ENCODE measurements around the gene PATE3. TPM values are rescaled to one million over a fixed set of nuclear protein-coding genes. Genes with fewer than 3 reads are reported as not detected.

The PATE3 gene
- total RNA-seq, 4 donors from 2014 or later = not detected

- no peak overlapping the region for H3K27ac ChIP-seq
- no peaks in the 10 kb centered on the region for H3K36me3 ChIP-seq
- TF ChIP-seq, protein P1, sequence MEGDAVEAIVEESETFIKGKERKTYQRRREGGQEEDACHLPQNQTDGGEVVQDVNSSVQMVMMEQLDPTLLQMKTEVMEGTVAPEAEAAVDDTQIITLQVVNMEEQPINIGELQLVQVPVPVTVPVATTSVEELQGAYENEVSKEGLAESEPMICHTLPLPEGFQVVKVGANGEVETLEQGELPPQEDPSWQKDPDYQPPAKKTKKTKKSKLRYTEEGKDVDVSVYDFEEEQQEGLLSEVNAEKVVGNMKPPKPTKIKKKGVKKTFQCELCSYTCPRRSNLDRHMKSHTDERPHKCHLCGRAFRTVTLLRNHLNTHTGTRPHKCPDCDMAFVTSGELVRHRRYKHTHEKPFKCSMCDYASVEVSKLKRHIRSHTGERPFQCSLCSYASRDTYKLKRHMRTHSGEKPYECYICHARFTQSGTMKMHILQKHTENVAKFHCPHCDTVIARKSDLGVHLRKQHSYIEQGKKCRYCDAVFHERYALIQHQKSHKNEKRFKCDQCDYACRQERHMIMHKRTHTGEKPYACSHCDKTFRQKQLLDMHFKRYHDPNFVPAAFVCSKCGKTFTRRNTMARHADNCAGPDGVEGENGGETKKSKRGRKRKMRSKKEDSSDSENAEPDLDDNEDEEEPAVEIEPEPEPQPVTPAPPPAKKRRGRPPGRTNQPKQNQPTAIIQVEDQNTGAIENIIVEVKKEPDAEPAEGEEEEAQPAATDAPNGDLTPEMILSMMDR (IDR thresholded peaks at IDR 0.05) = no peak
- no peak for TF ChIP-seq EP300 (IDR thresholded peaks at IDR 0.05)
- TF ChIP-seq POLR2A (IDR thresholded peaks at IDR 0.05) = no peak
- no peak for TF ChIP-seq POLR2AphosphoS5 (IDR thresholded peaks at IDR 0.05)
- 71% methylated on average over 1 of the region's 1 CpG; no CpG with 5 or more reads in 1 of the 2 donors for WGBS, 2 donors (ENCODE audit: low coverage in 1 of 2)
- peaks cover 0 to 57% (median 0%) of the 10 kb centered on the region in 3 donors for H3K9me3 ChIP-seq
- H3K27me3 ChIP-seq = no peaks in the 10 kb centered on the region
- no peak for ATAC-seq
- H3K4me1 ChIP-seq = no peaks in the 10 kb centered on the region
- H3K4me3 ChIP-seq = no peak overlapping the region
These were observed 20.0 kb downstream of the PATE3 start for GRCh38 chr11:125807909-125808308.

- Histone ChIP-seq H3K4me1 (no peaks in the 10 kb centered on the region), H3K4me3 (no peak within 1 kb of the TSS), H3K36me3 (no peaks in the 10 kb centered on the region), H3K27me3 (no peaks in the 10 kb centered on the region), H3K27ac (no peak within 1 kb of the TSS), H3K9me3 (peaks cover 0 to 28% (median 0%) of the 10 kb centered on the region in 3 donors)
- ATAC-seq = no peak
- whole genome bisulfite sequencing, 2 donors (ENCODE audit: low coverage in 1 of 2) = 36 to 42% methylated on average over 2 to 3 of the region's 3 CpGs
- TF ChIP-seq, protein P1 (IDR thresholded peaks at IDR 0.05) = no peak
- TF ChIP-seq POLR2AphosphoS5 (IDR thresholded peaks at IDR 0.05) (no peak), EP300 (IDR thresholded peaks at IDR 0.05) (no peak), POLR2A (IDR thresholded peaks at IDR 0.05) (no peak)
These were observed 45.1 kb downstream of the PATE3 start, which contains the start of gene PATE4 for GRCh38 chr11:125833016-125833415. Gene PATE4 (plus strand): TSS chr11:125833316. CDS start chr11:125833360, 44 bp downstream.

- H3K27ac ChIP-seq = no peak overlapping the region
- TF ChIP-seq, protein P1 (IDR thresholded peaks at IDR 0.05) = no peak
- TF ChIP-seq EP300 (IDR thresholded peaks at IDR 0.05) (no peak), POLR2A (IDR thresholded peaks at IDR 0.05) (no peak), POLR2AphosphoS5 (IDR thresholded peaks at IDR 0.05) (no peak)
- H3K9me3 ChIP-seq = peaks cover 0 to 25% (median 0%) of the 10 kb centered on the region in 3 donors
- no peaks in the 10 kb centered on the region for H3K4me1 ChIP-seq
- H3K36me3 ChIP-seq = no peaks in the 10 kb centered on the region
- H3K4me3 ChIP-seq = no peak overlapping the region
- ATAC-seq = no peak
- no peaks in the 10 kb centered on the region for H3K27me3 ChIP-seq
- WGBS, 2 donors (ENCODE audit: low coverage in 1 of 2) = 64 to 77% methylated on average over 6 of the region's 6 CpGs
These were observed 47.8 kb downstream of the PATE3 start for GRCh38 chr11:125835748-125836147.

Other genes starting within 250 kb of the PATE3 start
- 10 to 100 TPM; 62.2 to 86.0 (median 83.0) TPM for gene EI24, start 218.7 kb upstream of the PATE3 start, total RNA-seq
- 10 to 100 TPM; 58.2 to 71.4 (median 60.9) TPM for gene STT3A, start 195.3 kb upstream of the PATE3 start, total RNA-seq
- 1 to 10 TPM in 3 of 4 donors, under 1 TPM in 1; 0.94 to 3.0 (median 2.2) TPM for gene CHEK1, start 163.0 kb upstream of the PATE3 start, total RNA-seq
- not detected for gene ACRV1, start 107.3 kb upstream of the PATE3 start, total RNA-seq
- gene PATE1, start 41.8 kb upstream of the PATE3 start, total RNA-seq = under 1 TPM in 1 of 4 donors, not detected in 3; 0.27 TPM
- gene PATE2, start 9.3 kb upstream of the PATE3 start, total RNA-seq = under 1 TPM in 1 of 4 donors, not detected in 3; 0.13 TPM
- not detected for gene PATE4, start 45.2 kb downstream of the PATE3 start, total RNA-seq
- gene HYLS1, start 99.5 kb downstream of the PATE3 start, total RNA-seq = 1 to 10 TPM; 4.2 to 9.8 (median 6.4) TPM
- 10 to 100 TPM in 1 of 4 donors, 1 to 10 TPM in 3; 7.8 to 15.9 (median 9.1) TPM for gene PUS3, start 115.1 kb downstream of the PATE3 start, total RNA-seq
- gene DDX25, start 116.4 kb downstream of the PATE3 start, total RNA-seq = under 1 TPM in 1 of 4 donors, not detected in 3; 0.08 TPM
- gene VSIG10L2, start 157.9 kb downstream of the PATE3 start, total RNA-seq = not detected

Measured in gastroesophageal sphincter (tissue), 4 donors.